H1 (cell line): ENCODE data around the gene FRK.

Source experiments
- EZH2 ChIP-seq: fragments of 200-600 bp; sonication (generic); IDR thresholded peaks from 2 replicates; pipeline ENCODE4 v1.7.1; 2012; ENCODE audit warnings: low read depth, mild to moderate bottlenecking, moderate library complexity, low read length, inconsistent platforms; ENCODE audit not compliant: severe bottlenecking
- PHF8 ChIP-seq: fragments of 200-600 bp; sonication (generic); conservative IDR thresholded peaks from 2 replicates; pipeline ENCODE4 v1.7.1; 2012; ENCODE audit warnings: low read depth, mild to moderate bottlenecking, inconsistent platforms, low read length, moderate library complexity
- TF ChIP-seq, protein P1 (sequence below), 3 experiments: IDR thresholded peaks; 1 replicate in 2 of 3; 2 replicates in 1 of 3; pipeline versions ENCODE4 v1.5.1 to v1.6.1; 2011; ENCODE audit warnings: low read length in 3 of 3, mild to moderate bottlenecking in 3 of 3, inconsistent platforms in 2 of 3, low read depth in 1 of 3, moderate library complexity in 1 of 3; ENCODE audit not compliant: insufficient read depth in 1 of 3; ENCODE audit errors: control extremely low read depth in 1 of 3

DNA sequence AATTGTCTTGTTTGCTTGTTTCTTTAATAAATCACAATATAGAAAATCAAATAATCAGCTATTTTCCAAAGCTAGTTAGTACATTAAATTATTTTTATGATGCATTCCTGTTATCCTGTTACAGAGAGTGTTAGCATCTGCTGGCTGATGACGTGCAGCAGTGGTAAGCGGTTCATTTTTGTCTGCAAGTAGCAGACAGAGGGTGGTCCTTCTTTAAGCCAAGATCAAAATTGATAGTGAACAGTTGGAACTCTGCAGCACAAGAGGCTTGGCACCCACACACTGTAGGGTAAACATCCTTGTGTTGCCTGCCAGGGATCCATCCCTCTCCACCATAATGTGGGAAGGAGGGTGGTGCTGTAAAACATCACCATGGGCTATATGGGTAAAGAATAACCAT is 158.3 kb downstream of the FRK start:
- TF ChIP-seq EZH2 (no peak), PHF8 (no peak)
- TF ChIP-seq, protein P1, sequence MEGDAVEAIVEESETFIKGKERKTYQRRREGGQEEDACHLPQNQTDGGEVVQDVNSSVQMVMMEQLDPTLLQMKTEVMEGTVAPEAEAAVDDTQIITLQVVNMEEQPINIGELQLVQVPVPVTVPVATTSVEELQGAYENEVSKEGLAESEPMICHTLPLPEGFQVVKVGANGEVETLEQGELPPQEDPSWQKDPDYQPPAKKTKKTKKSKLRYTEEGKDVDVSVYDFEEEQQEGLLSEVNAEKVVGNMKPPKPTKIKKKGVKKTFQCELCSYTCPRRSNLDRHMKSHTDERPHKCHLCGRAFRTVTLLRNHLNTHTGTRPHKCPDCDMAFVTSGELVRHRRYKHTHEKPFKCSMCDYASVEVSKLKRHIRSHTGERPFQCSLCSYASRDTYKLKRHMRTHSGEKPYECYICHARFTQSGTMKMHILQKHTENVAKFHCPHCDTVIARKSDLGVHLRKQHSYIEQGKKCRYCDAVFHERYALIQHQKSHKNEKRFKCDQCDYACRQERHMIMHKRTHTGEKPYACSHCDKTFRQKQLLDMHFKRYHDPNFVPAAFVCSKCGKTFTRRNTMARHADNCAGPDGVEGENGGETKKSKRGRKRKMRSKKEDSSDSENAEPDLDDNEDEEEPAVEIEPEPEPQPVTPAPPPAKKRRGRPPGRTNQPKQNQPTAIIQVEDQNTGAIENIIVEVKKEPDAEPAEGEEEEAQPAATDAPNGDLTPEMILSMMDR (IDR thresholded peaks at IDR 0.05; ENCODE audit: control extremely low read depth in 1 of 3, insufficient read depth in 1 of 3, low read depth in 1 of 3, low read length in 3 of 3) = no peak
